ENCODE results near the gene HPSE2.

- no peak for TF ChIP-seq EZH2phosphoT487 (IDR thresholded peaks at IDR 0.05; ENCODE audit: insufficient read depth, low read depth)
- no peak for TF ChIP-seq EZH2 (IDR thresholded peaks at IDR 0.05; ENCODE audit: insufficient read depth, poor library complexity, severe bottlenecking)
Observed at GRCh38 chr10:98627711-98628110, 607.9 kb downstream of the HPSE2 start.

Measured in GM23248 (cell line).